ENCODE results near the gene ZNF697.

Gene ZNF697

GRCh38 chr1:119600976-119601375 lies 47.1 kb downstream of the ZNF697 start:
- Mint-ChIP-seq H3K27me3 (ENCODE audit: low read depth, poor library complexity) (peaks cover 5% of the 10 kb centered on the region), H3K9me3 (no peaks in the 10 kb centered on the region), H3K27ac (no peak overlapping the region), H3K4me1 (no peaks in the 10 kb centered on the region), H3K36me3 (ENCODE audit: low read depth) (no peaks in the 10 kb centered on the region), H3K4me3 (no peak overlapping the region)
- no peak for TF ChIP-seq CTCF (IDR thresholded peaks at IDR 0.05)
- DNase-seq = no peak

GRCh38 chr1:119600561-119600960 lies 47.5 kb downstream of the ZNF697 start:
- no peak overlapping the region for H3K27ac Mint-ChIP-seq
- H3K4me3 Mint-ChIP-seq = no peak overlapping the region
- no peaks in the 10 kb centered on the region for H3K4me1 Mint-ChIP-seq
- no peak for TF ChIP-seq CTCF (IDR thresholded peaks at IDR 0.05)
- H3K9me3 Mint-ChIP-seq = no peaks in the 10 kb centered on the region
- H3K27me3 Mint-ChIP-seq (ENCODE audit: low read depth, poor library complexity) = peaks cover 5% of the 10 kb centered on the region
- no peak for DNase-seq
- H3K36me3 Mint-ChIP-seq (ENCODE audit: low read depth) = no peaks in the 10 kb centered on the region

- no peak overlapping the region for H3K27ac Mint-ChIP-seq
- H3K4me1 Mint-ChIP-seq = no peaks in the 10 kb centered on the region
- no peak overlapping the region for H3K4me3 Mint-ChIP-seq
- TF ChIP-seq CTCF (IDR thresholded peaks at IDR 0.05) = no peak
- no peaks in the 10 kb centered on the region for H3K36me3 Mint-ChIP-seq (ENCODE audit: low read depth)
- H3K27me3 Mint-ChIP-seq (ENCODE audit: low read depth, poor library complexity) = peaks cover 3% of the 10 kb centered on the region
- H3K9me3 Mint-ChIP-seq = no peaks in the 10 kb centered on the region
- no peak for DNase-seq
Observed at GRCh38 chr1:119595606-119596005, 52.5 kb downstream of the ZNF697 start.

GRCh38 chr1:119595168-119595567 lies 52.9 kb downstream of the ZNF697 start:
- H3K4me1 Mint-ChIP-seq = no peaks in the 10 kb centered on the region
- H3K27me3 Mint-ChIP-seq (ENCODE audit: low read depth, poor library complexity) = peaks cover 3% of the 10 kb centered on the region
- no peak for TF ChIP-seq CTCF (IDR thresholded peaks at IDR 0.05)
- no peak for DNase-seq
- no peak overlapping the region for H3K27ac Mint-ChIP-seq
- no peaks in the 10 kb centered on the region for H3K36me3 Mint-ChIP-seq (ENCODE audit: low read depth)
- H3K9me3 Mint-ChIP-seq = no peaks in the 10 kb centered on the region
- no peak overlapping the region for H3K4me3 Mint-ChIP-seq

GRCh38 chr1:119594376-119594775 lies 53.7 kb downstream of the ZNF697 start:
- H3K9me3 Mint-ChIP-seq = no peaks in the 10 kb centered on the region
- H3K27me3 Mint-ChIP-seq (ENCODE audit: low read depth, poor library complexity) = peaks cover 3% of the 10 kb centered on the region
- no peaks in the 10 kb centered on the region for H3K4me1 Mint-ChIP-seq
- H3K4me3 Mint-ChIP-seq = no peak overlapping the region
- no peak for TF ChIP-seq CTCF (IDR thresholded peaks at IDR 0.05)
- H3K27ac Mint-ChIP-seq = no peak overlapping the region
- no peaks in the 10 kb centered on the region for H3K36me3 Mint-ChIP-seq (ENCODE audit: low read depth)
- no peak for DNase-seq

GRCh38 chr1:119593805-119594204 lies 54.3 kb downstream of the ZNF697 start:
- peaks cover 3% of the 10 kb centered on the region for H3K27me3 Mint-ChIP-seq (ENCODE audit: low read depth, poor library complexity)
- TF ChIP-seq CTCF (IDR thresholded peaks at IDR 0.05) = no peak
- H3K4me1 Mint-ChIP-seq = no peaks in the 10 kb centered on the region
- H3K4me3 Mint-ChIP-seq = no peak overlapping the region
- no peak for DNase-seq
- H3K9me3 Mint-ChIP-seq = no peaks in the 10 kb centered on the region
- no peak overlapping the region for H3K27ac Mint-ChIP-seq
- no peaks in the 10 kb centered on the region for H3K36me3 Mint-ChIP-seq (ENCODE audit: low read depth)
